Measurements from ENCODE around the gene NFKBIE.
"Not testable (repeated sequence)": the region's sequence is repeated elsewhere in the genome, so short reads cannot be mapped to it uniquely, and the experiment has no call there.

Gene NFKBIE

GRCh38 chr6:44234101-44235025 is 31.0 kb downstream of the NFKBIE start:
- Mint-ChIP-seq H3K4me1 (peaks cover 26% of the 10 kb centered on the region), H3K36me3 (peaks cover 25% of the 10 kb centered on the region), H3K27me3 (no peaks in the 10 kb centered on the region), H3K9me3 (no peaks in the 10 kb centered on the region), H3K27ac (no peak overlapping the region), H3K4me3 (no peak overlapping the region)
- no peak for ATAC-seq

GRCh38 chr6:44233567-44234100 is 31.7 kb downstream of the NFKBIE start:
- Mint-ChIP-seq H3K4me3 (no peak overlapping the region), H3K36me3 (peaks cover 25% of the 10 kb centered on the region), H3K9me3 (no peaks in the 10 kb centered on the region), H3K27ac (peak overlapping the region; percentile 34), H3K4me1 (peaks cover 25% of the 10 kb centered on the region), H3K27me3 (no peaks in the 10 kb centered on the region)
- no peak for ATAC-seq

GRCh38 chr6:44232676-44233566 is 32.4 kb downstream of the NFKBIE start:
- Mint-ChIP-seq H3K36me3 (peaks cover 25% of the 10 kb centered on the region), H3K4me1 (peaks cover 17% of the 10 kb centered on the region), H3K27me3 (no peaks in the 10 kb centered on the region), H3K4me3 (no peak overlapping the region), H3K27ac (peak overlapping the region; percentile 34), H3K9me3 (no peaks in the 10 kb centered on the region)
- ATAC-seq: no peak

- not testable (repeated sequence) for ATAC-seq
These were observed 33.9 kb downstream of the NFKBIE start for GRCh38 chr6:44231426-44231825.

GRCh38 chr6:44230034-44230675 is 35.2 kb downstream of the NFKBIE start:
- Mint-ChIP-seq H3K27me3 (no peaks in the 10 kb centered on the region), H3K4me3 (no peak overlapping the region), H3K36me3 (peaks cover 25% of the 10 kb centered on the region), H3K4me1 (peaks cover 18% of the 10 kb centered on the region), H3K9me3 (no peaks in the 10 kb centered on the region), H3K27ac (no peak overlapping the region)
- ATAC-seq: no peak

More at GRCh38 chr6:44231426-44231825, 33.9 kb downstream of the NFKBIE start:
- not testable (repeated sequence) for H3K27ac Mint-ChIP-seq, H3K4me1 Mint-ChIP-seq, H3K9me3 Mint-ChIP-seq, H3K27me3 Mint-ChIP-seq, H3K4me3 Mint-ChIP-seq
- H3K36me3 Mint-ChIP-seq: peaks cover 25% of the 10 kb centered on the region

GRCh38 chr6:44229376-44230033 is 35.8 kb downstream of the NFKBIE start:
- Mint-ChIP-seq H3K4me3 (no peak overlapping the region), H3K4me1 (peaks cover 23% of the 10 kb centered on the region), H3K9me3 (no peaks in the 10 kb centered on the region), H3K36me3 (peaks cover 25% of the 10 kb centered on the region), H3K27ac (no peak overlapping the region), H3K27me3 (no peaks in the 10 kb centered on the region)
- no peak for ATAC-seq

GRCh38 chr6:44228836-44229235 is 36.5 kb downstream of the NFKBIE start:
- Mint-ChIP-seq H3K27me3 (no peaks in the 10 kb centered on the region), H3K27ac (no peak overlapping the region), H3K36me3 (peaks cover 25% of the 10 kb centered on the region)

GRCh38 chr6:44228433-44228832 is 36.9 kb downstream of the NFKBIE start:
- no peaks in the 10 kb centered on the region for H3K9me3 Mint-ChIP-seq
- H3K4me3 Mint-ChIP-seq: no peak overlapping the region
- peaks cover 25% of the 10 kb centered on the region for H3K36me3 Mint-ChIP-seq
- no peaks in the 10 kb centered on the region for H3K27me3 Mint-ChIP-seq
- ATAC-seq: no peak
- H3K27ac Mint-ChIP-seq: no peak overlapping the region
- H3K4me1 Mint-ChIP-seq: peaks cover 25% of the 10 kb centered on the region

More at GRCh38 chr6:44228836-44229235, 36.5 kb downstream of the NFKBIE start:
- H3K9me3 Mint-ChIP-seq: no peaks in the 10 kb centered on the region
- no peak overlapping the region for H3K4me3 Mint-ChIP-seq
- no peak for ATAC-seq
- peaks cover 28% of the 10 kb centered on the region for H3K4me1 Mint-ChIP-seq

- ATAC-seq: no peak
- no peak overlapping the region for H3K27ac Mint-ChIP-seq
- peaks cover 26% of the 10 kb centered on the region for H3K4me1 Mint-ChIP-seq
- no peaks in the 10 kb centered on the region for H3K9me3 Mint-ChIP-seq
- no peaks in the 10 kb centered on the region for H3K27me3 Mint-ChIP-seq
- H3K4me3 Mint-ChIP-seq: no peak overlapping the region
- peaks cover 23% of the 10 kb centered on the region for H3K36me3 Mint-ChIP-seq
These were observed 37.3 kb downstream of the NFKBIE start for GRCh38 chr6:44228031-44228430.

GRCh38 chr6:44227148-44227793 is 38.1 kb downstream of the NFKBIE start:
- no peak overlapping the region for H3K27ac Mint-ChIP-seq

GRCh38 chr6:44226368-44227147 is 38.8 kb downstream of the NFKBIE start:
- no peak for ATAC-seq
- Mint-ChIP-seq H3K4me1 (peaks cover 38% of the 10 kb centered on the region), H3K9me3 (no peaks in the 10 kb centered on the region), H3K27me3 (no peaks in the 10 kb centered on the region), H3K27ac (no peak overlapping the region), H3K4me3 (no peak overlapping the region), H3K36me3 (peaks cover 11% of the 10 kb centered on the region)

More at GRCh38 chr6:44227148-44227793, 38.1 kb downstream of the NFKBIE start:
- Mint-ChIP-seq H3K36me3 (peaks cover 17% of the 10 kb centered on the region), H3K27me3 (no peaks in the 10 kb centered on the region), H3K4me1 (peaks cover 33% of the 10 kb centered on the region), H3K9me3 (no peaks in the 10 kb centered on the region), H3K4me3 (no peak overlapping the region)
- ATAC-seq: no peak

- H3K27ac Mint-ChIP-seq: no peak overlapping the region
- ATAC-seq: no peak
- no peak overlapping the region for H3K4me3 Mint-ChIP-seq
- no peaks in the 10 kb centered on the region for H3K9me3 Mint-ChIP-seq
- peaks cover 3% of the 10 kb centered on the region for H3K36me3 Mint-ChIP-seq
- H3K27me3 Mint-ChIP-seq: no peaks in the 10 kb centered on the region
- peaks cover 45% of the 10 kb centered on the region for H3K4me1 Mint-ChIP-seq
These were observed 39.6 kb downstream of the NFKBIE start for GRCh38 chr6:44225579-44226325.

GRCh38 chr6:44224965-44225305 is 40.4 kb downstream of the NFKBIE start:
- Mint-ChIP-seq H3K36me3 (no peaks in the 10 kb centered on the region), H3K27ac (peak overlapping the region; percentile 72), H3K4me1 (peaks cover 45% of the 10 kb centered on the region), H3K4me3 (no peak overlapping the region), H3K9me3 (no peaks in the 10 kb centered on the region), H3K27me3 (no peaks in the 10 kb centered on the region)
- no peak for ATAC-seq
